A673 (cell line): Measurements from ENCODE around the gene SEC23A.

ENCODE experiments used
- EZH2 ChIP-seq: fragments of 200-600 bp; sonication (generic); IDR thresholded peaks from 2 replicates; pipeline ENCODE4 v1.6.1; 2017; ENCODE audit warnings: borderline replicate concordance, low read depth, mild to moderate bottlenecking, mixed read lengths, antibody characterized with exemption, low read length; ENCODE audit not compliant: poor library complexity, severe bottlenecking
- TF ChIP-seq, protein P1 (sequence below): fragments of 300-800, 200-600 bp; sonication (generic); conservative IDR thresholded peaks from 2 replicates; pipeline ENCODE4 v1.5.1; 2017; ENCODE audit warnings: low read depth, mild to moderate bottlenecking, antibody characterized with exemption, low read length, moderate library complexity, mixed read lengths

DNA sequence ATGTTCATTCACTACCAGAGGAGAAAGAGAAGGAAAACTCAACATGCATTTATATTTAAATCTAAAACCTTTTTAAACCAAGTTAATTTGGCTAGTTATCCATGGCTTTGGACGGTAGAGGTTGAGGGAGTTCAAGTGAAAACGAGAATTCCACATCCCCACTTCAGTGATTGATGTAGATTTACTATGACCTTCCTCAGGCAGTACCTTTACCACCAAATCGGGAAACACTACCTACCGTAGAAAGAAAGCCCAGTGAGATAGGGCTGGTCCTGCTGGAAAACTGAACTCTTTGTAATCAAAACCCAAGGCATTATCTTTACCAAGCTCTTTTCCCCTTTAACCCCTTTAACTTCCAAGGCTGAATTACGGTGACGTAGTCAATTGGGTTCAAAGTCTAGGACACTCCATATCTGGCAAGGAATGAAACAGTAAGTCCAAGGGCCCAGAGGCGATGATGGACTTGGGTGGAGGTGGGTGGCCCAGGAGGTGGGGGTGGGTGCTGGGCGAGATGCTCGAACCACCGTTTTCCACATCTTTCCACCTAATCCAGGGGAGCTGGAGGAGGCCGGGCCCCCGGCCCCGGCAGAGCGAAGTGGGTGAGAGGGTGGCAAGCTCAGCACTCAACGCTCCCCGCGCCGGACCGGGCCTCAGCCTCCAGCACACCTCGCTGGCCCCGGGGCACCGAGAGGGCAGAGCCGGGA is 618 bp downstream of the SEC23A start:
- TF ChIP-seq, protein P1, sequence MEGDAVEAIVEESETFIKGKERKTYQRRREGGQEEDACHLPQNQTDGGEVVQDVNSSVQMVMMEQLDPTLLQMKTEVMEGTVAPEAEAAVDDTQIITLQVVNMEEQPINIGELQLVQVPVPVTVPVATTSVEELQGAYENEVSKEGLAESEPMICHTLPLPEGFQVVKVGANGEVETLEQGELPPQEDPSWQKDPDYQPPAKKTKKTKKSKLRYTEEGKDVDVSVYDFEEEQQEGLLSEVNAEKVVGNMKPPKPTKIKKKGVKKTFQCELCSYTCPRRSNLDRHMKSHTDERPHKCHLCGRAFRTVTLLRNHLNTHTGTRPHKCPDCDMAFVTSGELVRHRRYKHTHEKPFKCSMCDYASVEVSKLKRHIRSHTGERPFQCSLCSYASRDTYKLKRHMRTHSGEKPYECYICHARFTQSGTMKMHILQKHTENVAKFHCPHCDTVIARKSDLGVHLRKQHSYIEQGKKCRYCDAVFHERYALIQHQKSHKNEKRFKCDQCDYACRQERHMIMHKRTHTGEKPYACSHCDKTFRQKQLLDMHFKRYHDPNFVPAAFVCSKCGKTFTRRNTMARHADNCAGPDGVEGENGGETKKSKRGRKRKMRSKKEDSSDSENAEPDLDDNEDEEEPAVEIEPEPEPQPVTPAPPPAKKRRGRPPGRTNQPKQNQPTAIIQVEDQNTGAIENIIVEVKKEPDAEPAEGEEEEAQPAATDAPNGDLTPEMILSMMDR, result no peak
- TF ChIP-seq EZH2, result no peak
